Bronchial epithelial cell (primary cell): ENCODE measurements around the gene AMPD2. TPM values are rescaled to one million over a fixed set of nuclear protein-coding genes. Genes with fewer than 3 reads are reported as not detected.

Experiments
- DNase-seq: peaks from one replicate; pipeline ENCODE4 v3.0.0-alpha.2; 2010; ENCODE audit warnings: low read depth
- FAIRE-seq: peaks from 2 replicates; lab custom pipeline; 2011; peaks lifted over from hg19 to GRCh38; lab: Jason Lieb, UNC
- H3K27me3 ChIP-seq: 2 replicates; pipeline ENCODE4 v1.5.1; 2011; ENCODE audit warnings: low read length; ENCODE audit not compliant: control insufficient read depth, insufficient read depth
- H3K36me3 ChIP-seq: 2 replicates; pipeline ENCODE4 v1.5.1; 2011; ENCODE audit warnings: low read length; ENCODE audit not compliant: control insufficient read depth, insufficient read depth
- H3K4me3 ChIP-seq: 2 replicates; pipeline ENCODE4 v1.5.1; 2011; ENCODE audit warnings: mild to moderate bottlenecking, low read depth, low read length, control low read depth
- total RNA-seq: library from RNA; depleted of rRNA; stranded (reverse); fragments of >200 nt; gene quantifications from 2 replicates; pipeline ENCODE4 v1.2.1, GENCODE V29; 2014
- TF ChIP-seq, protein P1 (sequence below): IDR thresholded peaks from 2 replicates; pipeline ENCODE4 v1.5.1; 2011; ENCODE audit warnings: mild to moderate bottlenecking, moderate library complexity, low read length, control low read depth, inconsistent platforms; ENCODE audit not compliant: insufficient read depth, severe bottlenecking

The AMPD2 gene
- total RNA-seq, 1 donor from 2014 or later, result 21.9 TPM

DNA sequence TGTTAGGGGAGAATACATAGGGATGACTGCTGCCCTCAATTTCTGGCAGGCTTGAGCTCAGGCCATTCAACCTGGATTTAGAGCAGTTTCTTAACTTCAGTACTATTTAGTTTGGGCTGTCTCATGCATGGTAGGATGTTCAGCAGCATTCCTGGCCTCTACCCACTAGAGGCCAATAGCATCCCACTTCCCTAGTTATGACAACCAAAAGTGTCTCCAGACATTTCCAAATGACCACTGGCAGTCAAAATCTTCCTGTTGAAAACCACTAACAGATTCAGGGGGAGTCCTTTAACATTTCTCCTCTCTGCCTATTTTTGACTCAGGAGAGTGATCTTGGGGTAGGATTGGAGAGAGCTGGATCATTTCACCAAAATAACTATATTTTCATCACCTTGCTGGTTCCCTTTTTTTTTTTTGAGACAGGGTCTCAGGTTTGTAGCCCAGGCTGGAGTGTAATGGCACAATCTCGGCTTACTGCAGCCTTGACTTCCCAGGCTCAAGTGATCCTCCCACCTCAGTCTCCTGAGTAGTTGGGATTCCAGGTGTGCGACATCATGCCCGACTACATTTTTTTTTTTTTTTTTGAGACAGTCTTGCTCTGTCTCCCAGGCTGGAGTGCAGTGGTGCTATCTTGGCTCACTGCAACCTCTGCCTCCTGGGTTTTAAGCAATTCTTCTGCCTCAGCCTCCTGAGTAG is 8.9 kb upstream of the AMPD2 start:
- no peak overlapping the region for H3K4me3 ChIP-seq
- no peaks in the 10 kb centered on the region for H3K27me3 ChIP-seq
- no peak for FAIRE-seq
- TF ChIP-seq, protein P1, sequence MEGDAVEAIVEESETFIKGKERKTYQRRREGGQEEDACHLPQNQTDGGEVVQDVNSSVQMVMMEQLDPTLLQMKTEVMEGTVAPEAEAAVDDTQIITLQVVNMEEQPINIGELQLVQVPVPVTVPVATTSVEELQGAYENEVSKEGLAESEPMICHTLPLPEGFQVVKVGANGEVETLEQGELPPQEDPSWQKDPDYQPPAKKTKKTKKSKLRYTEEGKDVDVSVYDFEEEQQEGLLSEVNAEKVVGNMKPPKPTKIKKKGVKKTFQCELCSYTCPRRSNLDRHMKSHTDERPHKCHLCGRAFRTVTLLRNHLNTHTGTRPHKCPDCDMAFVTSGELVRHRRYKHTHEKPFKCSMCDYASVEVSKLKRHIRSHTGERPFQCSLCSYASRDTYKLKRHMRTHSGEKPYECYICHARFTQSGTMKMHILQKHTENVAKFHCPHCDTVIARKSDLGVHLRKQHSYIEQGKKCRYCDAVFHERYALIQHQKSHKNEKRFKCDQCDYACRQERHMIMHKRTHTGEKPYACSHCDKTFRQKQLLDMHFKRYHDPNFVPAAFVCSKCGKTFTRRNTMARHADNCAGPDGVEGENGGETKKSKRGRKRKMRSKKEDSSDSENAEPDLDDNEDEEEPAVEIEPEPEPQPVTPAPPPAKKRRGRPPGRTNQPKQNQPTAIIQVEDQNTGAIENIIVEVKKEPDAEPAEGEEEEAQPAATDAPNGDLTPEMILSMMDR, result no peak
- DNase-seq, result no peak
- H3K36me3 ChIP-seq, result no peaks in the 10 kb centered on the region

GRCh38 chr1:109611308-109611990 is 8.2 kb upstream of the AMPD2 start:
- Histone ChIP-seq H3K4me3 (no peak overlapping the region), H3K36me3 (no peaks in the 10 kb centered on the region), H3K27me3 (no peaks in the 10 kb centered on the region)
- DNase-seq (no peak), FAIRE-seq (no peak)
- TF ChIP-seq, protein P1, result no peak

DNA sequence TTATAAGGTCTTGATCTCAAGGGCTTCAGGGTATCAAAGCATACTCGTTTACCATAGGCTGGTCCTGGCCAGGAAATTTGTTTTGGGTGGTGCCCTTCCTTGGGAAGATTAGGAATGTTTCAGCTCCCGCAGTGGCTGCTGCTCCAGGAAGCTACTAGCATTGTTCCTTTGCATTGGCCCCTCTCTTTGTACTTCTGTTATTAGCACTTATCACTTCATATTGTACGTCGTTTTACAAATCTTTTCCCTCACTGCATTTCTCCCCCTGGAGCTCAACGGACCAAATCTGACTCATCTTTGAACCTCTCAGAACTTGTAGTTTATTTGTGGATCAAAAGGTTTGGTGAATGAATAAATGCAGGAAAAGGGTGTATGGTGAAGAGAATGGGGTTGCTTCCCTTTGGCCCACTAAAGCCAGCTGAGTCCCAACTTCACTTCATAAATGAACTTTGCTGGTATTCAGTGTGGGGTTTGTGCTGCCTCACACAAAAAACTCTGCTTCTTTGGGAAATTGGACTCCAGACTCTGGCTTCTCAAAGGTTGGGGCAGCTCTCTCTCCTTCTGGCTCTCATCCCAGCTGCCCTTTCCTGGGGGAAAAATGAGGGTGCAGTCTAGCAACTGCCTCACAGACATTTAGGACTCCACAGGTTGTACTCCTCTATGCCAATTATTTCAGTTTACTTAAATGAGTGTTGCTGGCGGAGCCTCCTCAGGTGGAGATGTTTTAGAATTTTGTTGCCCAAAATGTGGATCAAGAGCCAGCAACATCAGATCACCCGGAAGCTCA is 6.1 kb upstream of the AMPD2 start:
- DNase-seq (no peak), FAIRE-seq (no peak)
- Histone ChIP-seq H3K36me3 (no peaks in the 10 kb centered on the region), H3K27me3 (no peaks in the 10 kb centered on the region), H3K4me3 (no peak overlapping the region)
- TF ChIP-seq, protein P1, result no peak

DNA sequence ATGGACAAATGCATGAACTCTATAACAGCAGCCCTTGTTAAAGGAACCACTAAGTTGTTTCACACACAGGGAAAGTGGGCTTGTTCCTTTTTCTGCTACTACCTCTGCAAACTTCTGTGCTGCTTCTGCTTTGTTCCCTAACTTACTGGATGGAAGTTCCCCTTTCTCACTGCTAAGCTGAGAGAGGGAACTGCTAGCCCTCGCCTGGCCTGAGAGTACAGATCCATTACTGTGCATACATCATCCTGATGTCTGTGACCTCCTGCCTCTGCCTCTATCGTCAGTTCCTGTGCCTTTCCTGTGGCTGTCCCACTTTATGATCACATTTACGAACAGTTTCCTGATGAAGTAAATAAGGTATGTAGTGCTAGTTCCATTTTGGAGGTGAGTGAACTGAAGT is 3.8 kb upstream of the AMPD2 start:
- H3K4me3 ChIP-seq, result no peak overlapping the region
- H3K27me3 ChIP-seq, result no peaks in the 10 kb centered on the region
- FAIRE-seq (no peak), DNase-seq (no peak)
- H3K36me3 ChIP-seq, result no peaks in the 10 kb centered on the region
- TF ChIP-seq, protein P1, result no peak

- FAIRE-seq (no peak), DNase-seq (no peak)
- H3K4me3 ChIP-seq, result no peak overlapping the region
- no peaks in the 10 kb centered on the region for H3K36me3 ChIP-seq
- no peaks in the 10 kb centered on the region for H3K27me3 ChIP-seq
- TF ChIP-seq, protein P1, result no peak
These were observed 3.2 kb upstream of the AMPD2 start for GRCh38 chr1:109616391-109616790.
